Measurements from ENCODE around the gene DMRTB1. TPM values are rescaled to one million over a fixed set of nuclear protein-coding genes. Genes with fewer than 3 reads are reported as not detected.

DMRTB1 gene
- total and polyA plus RNA-seq, 2 of the 8 experiments (the other 6 are each of a cell fraction or from before 2014, with no cell fraction given) = 0.06 to 0.35 TPM

- H3K4me3 ChIP-seq (ENCODE audit: extremely low read depth in 1 of 4, insufficient read depth in 2 of 4, low read depth in 3 of 4, low read length in 4 of 4) = no peak overlapping the region
- no peaks in the 10 kb centered on the region for H3K23me2 ChIP-seq (ENCODE audit: low read depth, low read length)
- no peaks in the 10 kb centered on the region; a peak in 3 of 7 replicates for H3K27me3 ChIP-seq (replicated peaks in 1 of 4; ENCODE audit: control insufficient read depth in 3 of 4, extremely low read depth in 1 of 4, insufficient read depth in 3 of 4, low read length in 3 of 4)
- no peak overlapping the region for H3K4me2 ChIP-seq (ENCODE audit: insufficient read depth in 1 of 2, low read depth in 2 of 2, low read length in 2 of 2)
- H3K79me2 ChIP-seq (ENCODE audit: control insufficient read depth in 1 of 2, insufficient read depth in 2 of 2, low read length in 2 of 2) = no peaks in the 10 kb centered on the region
- H2BK15ac ChIP-seq (ENCODE audit: low read length) = no peak overlapping the region
- POLR2A ChIA-PET (ENCODE audit: partially characterized antibody) = no interaction called here
- H2BK120ac ChIP-seq (replicated peaks; ENCODE audit: low read depth, low read length) = no peak overlapping the region
- FAIRE-seq (no peak), DNase-seq (ENCODE audit: low read depth in 1 of 2, low spot score in 2 of 2) (peak in 1 of 2 experiments; percentile 23)
- no peaks in the 10 kb centered on the region for H4K20me1 ChIP-seq (replicated peaks in 1 of 2; ENCODE audit: control insufficient read depth in 1 of 2, insufficient read depth in 2 of 2, low read length in 2 of 2)
- H3K9me3 ChIP-seq (ENCODE audit: insufficient read depth in 2 of 2, low read depth in 1 of 2, low read length in 1 of 2) = no peaks in the 10 kb centered on the region; a peak in 1 of 4 replicates
- no peak overlapping the region for H3K14ac ChIP-seq (ENCODE audit: insufficient read length)
- no peaks in the 10 kb centered on the region; the same call in 1 of the 2 replicates for H3K79me1 ChIP-seq (ENCODE audit: low read depth, low read length)
- H2BK12ac ChIP-seq (ENCODE audit: low read depth, low read length) = peak overlapping the region; percentile 95; the same call in 1 of the 2 replicates
- no peak overlapping the region for H2BK20ac ChIP-seq (ENCODE audit: low read length)
- CTCF ChIA-PET (ENCODE audit: partially characterized antibody) = interaction anchor here (0.7 to 3.1 kb wide), 3 partner anchors 9 to 35 kb away, joined by 3 to 10 read pairs (median 5); no protein-coding TSS in a partner anchor
- H3K56ac ChIP-seq (replicated peaks; ENCODE audit: insufficient read length, low read depth, low read length) = no peak overlapping the region
- no peak overlapping the region for H3K4ac ChIP-seq (replicated peaks; ENCODE audit: insufficient read length, low read depth, low read length)
- H3K9ac ChIP-seq (replicated peaks in 1 of 4; ENCODE audit: extremely low read depth in 1 of 4, low read depth in 3 of 4, low read length in 3 of 4) = no peak overlapping the region
- H2AK5ac ChIP-seq (ENCODE audit: low read depth, low read length) = peak overlapping the region; percentile 25; the same call in 1 of the 2 replicates
- H3K27ac ChIP-seq (ENCODE audit: low read depth, low read length) = no peak overlapping the region
- no peak overlapping the region for H3K23ac ChIP-seq (ENCODE audit: insufficient read length)
- no peak overlapping the region for H4K8ac ChIP-seq (ENCODE audit: extremely low read depth, insufficient read depth, low read length)
- 85% methylated on average over 4 of the region's 4 CpGs; no CpG with 5 or more reads in 1 of the 2 experiments for WGBS, 2 experiments (ENCODE audit: extremely low coverage in 1 of 2, insufficient coverage in 1 of 2, insufficient read length in 1 of 2, insufficient replicate concordance in 2 of 2, low coverage in 1 of 2, low lambda C conversion rate in 2 of 2, missing lambda C conversion rate in 1 of 2)
- no peak overlapping the region for H2BK5ac ChIP-seq (ENCODE audit: low read depth, low read length)
- no peaks in the 10 kb centered on the region for H3K36me3 ChIP-seq (ENCODE audit: control insufficient read depth in 2 of 4, insufficient read depth in 4 of 4, low read length in 3 of 4)
- peaks cover 4 to 26% (median 12%) of the 10 kb centered on the region in 4 experiments; a peak in 6 of 7 replicates for H3K4me1 ChIP-seq (replicated peaks in 1 of 4; ENCODE audit: control insufficient read depth in 3 of 4, insufficient read depth in 4 of 4, low read length in 3 of 4)
- no peak overlapping the region for H4K5ac ChIP-seq (ENCODE audit: insufficient read length, low read depth, low read length)
- H2AFZ ChIP-seq (ENCODE audit: low read length) = no peak overlapping the region
- H4K91ac ChIP-seq (replicated peaks; ENCODE audit: insufficient read length, low read length) = peak overlapping the region; percentile 26
- H3K18ac ChIP-seq (ENCODE audit: extremely low read depth, low read length) = no peak overlapping the region
- no peak for TF ChIP-seq NRF1 (IDR thresholded peaks at IDR 0.05; ENCODE audit: low read depth, low read length)
- TF ChIP-seq CREB1 (IDR thresholded peaks at IDR 0.05) = no peak
- TF ChIP-seq RBBP5 (IDR thresholded peaks at IDR 0.05; ENCODE audit: borderline replicate concordance, low read depth, low read length) = no peak
- no peak for TF ChIP-seq CBX8 (IDR thresholded peaks at IDR 0.05; ENCODE audit: borderline replicate concordance, low read depth, low read length)
- no peak for TF ChIP-seq ZNF274 (IDR thresholded peaks at IDR 0.05; ENCODE audit: borderline replicate concordance, extremely low read depth, low read length)
- TF ChIP-seq EZH2 (IDR thresholded peaks at IDR 0.05; ENCODE audit: low read depth, low read length, severe bottlenecking) = no peak
- no peak for TF ChIP-seq JUN (IDR thresholded peaks at IDR 0.05; ENCODE audit: low read depth, low read length)
- no peak for TF ChIP-seq HDAC6 (IDR thresholded peaks at IDR 0.05; ENCODE audit: low read depth, low read length)
- TF ChIP-seq USF2 (IDR thresholded peaks at IDR 0.05; ENCODE audit: low read length) = no peak
- no peak for TF ChIP-seq CEBPB (IDR thresholded peaks at IDR 0.05; ENCODE audit: low read depth, low read length)
- no peak for TF ChIP-seq RXRA (IDR thresholded peaks at IDR 0.05; ENCODE audit: insufficient read depth, low read depth, low read length)
- no peak for TF ChIP-seq HDAC2 (IDR thresholded peaks at IDR 0.05; ENCODE audit: borderline replicate concordance in 1 of 2, low read depth in 2 of 2, low read length in 2 of 2)
These were observed 44.6 kb upstream of the DMRTB1 start for GRCh38 chr1:53414632-53415031.
